Stimulated activated CD8-positive, alpha-beta memory T cell treated with anti-CD3 and anti-CD28 coated beads, Interleukin-15, amount 100 ng/mL, for 48 hours (primary cell): ENCODE results near the gene NLGN1.
A peak's percentile ranks its signal among the peaks of the same experiment; 100 is the strongest.
"Not testable (repeated sequence)": the region's sequence is repeated elsewhere in the genome, so short reads cannot be mapped to it uniquely, and the experiment has no call there.

Experiments
- DNase-seq, 2 donors: peaks; one replicate each; pipeline ENCODE4 v3.0.0-alpha.2; 2020; ENCODE audit warnings: low read depth in 2 of 2

Gene NLGN1

DNA sequence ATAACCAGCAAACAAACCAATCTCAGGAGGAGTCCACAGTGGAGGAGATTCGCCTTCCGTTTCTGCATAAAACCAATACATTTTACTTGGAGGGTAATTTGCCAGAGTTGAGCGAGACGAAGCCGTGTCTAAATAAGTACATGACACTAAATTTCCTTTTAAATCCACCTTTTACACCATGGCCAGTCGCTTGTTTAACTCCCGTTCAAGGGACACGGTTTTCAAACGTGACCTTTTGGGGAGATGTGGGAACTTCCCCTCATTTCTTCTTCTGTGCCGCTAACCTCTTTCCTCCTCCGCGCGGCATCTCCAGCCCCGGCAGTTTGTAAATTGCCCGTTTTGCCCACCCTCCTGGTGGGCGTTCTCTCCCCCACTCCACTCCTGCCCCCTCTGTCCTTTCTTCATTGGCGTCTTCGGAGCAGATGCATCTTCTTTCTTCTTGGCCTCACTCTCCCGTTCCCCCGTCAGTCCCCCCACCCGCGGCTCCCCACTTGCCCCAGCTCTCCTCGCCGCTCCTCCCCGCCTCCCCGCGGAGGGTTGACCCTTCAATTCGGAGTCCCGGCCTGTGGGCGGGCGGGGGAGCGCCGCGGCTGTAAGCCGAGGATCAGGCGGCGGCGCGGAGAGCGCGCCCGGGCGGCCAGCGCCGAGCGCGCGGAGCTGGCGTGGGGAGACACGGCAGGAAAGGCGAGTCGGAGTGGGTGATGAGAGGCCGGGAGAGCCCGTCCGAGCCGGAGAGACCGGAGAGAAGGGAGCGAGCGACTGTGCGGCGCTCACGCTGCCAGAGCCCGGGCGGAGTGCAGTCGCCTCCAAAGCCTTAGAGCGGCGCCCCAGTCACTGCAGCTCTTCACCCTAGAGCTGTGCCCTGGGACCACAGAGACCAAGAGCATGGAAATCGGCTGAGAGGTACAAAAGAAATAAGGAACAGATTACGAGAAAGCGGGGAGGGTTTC lies at the start of gene NLGN1:
Gene NLGN1 (plus strand): TSS at position 584 of the 950 bp plus-strand sequence.
- DNase-seq = no peak

DNA sequence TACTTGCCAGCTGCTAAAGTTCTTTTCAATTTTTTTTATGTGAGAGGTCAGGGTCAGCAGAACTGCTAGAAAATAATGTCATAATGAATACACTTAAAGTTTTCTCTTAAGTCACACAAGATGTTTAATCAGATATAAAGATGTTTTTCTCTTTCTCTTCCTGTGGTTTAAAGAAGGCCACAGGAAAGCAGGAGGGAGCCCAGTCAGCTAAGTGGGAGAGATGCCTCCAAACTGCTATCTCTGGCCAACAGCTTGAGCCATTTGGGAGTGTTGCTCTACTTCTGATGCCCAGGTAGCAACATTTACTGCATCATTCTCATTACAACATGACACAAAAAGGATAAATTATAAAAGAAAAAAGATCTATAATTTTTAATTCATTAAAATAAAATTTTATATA lies 45.7 kb upstream of the NLGN1 start:
- DNase-seq = no peak

DNA sequence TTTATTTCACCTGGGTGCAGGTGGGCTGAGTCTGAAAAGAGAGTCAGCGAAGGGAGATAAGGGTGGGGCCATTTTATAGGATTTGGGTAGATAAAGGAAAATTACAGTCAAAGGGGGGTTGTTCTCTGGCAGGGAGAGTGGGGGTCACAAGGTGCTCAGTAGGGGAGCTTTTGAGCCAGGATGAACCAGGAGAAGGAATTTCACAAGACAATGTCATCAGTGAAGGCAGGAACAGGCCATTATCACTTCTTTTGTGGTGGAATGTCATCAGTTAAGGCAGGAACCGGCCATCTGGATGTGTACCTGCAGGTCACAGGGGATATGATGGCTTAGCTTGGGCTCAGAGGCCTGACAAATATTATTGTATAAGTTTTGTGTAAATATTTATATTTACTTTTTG lies 44.4 kb upstream of the NLGN1 start:
- DNase-seq = not testable (repeated sequence)

DNA sequence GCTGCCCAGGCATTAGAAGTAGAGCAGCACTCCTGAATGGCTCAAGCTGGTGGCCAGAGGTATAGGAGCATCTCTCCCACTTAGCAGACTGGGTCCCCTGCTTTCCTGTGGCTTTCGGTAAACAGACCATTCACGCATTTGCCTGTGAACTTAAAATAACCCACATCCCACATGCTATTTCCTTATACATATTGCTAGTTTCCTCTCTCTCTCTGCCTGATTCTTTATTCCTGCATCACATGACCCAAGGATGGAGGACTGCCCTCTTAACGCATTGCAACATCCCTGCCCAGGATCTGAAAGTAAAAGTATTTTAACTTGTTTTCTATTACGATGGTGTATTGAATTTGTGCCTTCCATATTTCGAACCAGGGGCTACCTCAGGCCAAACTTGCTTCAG lies 43.4 kb upstream of the NLGN1 start:
- DNase-seq = no peak

DNA sequence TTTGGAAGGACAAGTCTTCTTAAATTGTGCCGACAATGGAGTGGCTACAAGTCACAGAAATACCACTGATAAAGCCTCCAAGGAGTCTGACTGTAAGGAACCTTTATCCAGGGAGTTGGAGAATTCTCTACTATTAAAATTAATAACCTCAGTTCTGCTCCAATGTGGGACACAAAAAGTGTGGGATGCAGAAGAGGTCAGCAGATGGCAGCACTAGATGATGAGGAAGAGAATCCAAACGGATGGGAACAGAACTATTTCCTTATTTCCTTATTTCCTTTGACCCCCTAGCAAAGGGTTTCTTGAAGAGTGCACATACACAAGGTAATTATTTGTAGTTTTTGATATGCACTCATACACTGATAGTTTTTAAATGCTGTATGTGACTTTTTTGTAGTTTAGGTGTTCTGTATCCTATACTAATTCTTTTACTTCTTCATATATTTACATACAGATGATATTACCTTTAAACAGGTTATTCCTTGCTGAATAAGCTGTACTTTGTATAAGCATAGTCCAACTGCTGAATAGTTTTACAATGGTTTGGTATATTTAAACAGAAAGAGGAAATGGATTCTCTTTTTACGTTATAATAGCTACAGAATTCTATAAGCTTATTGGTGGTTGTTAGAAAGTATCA lies 25.6 kb upstream of the NLGN1 start:
- DNase-seq = no peak

DNA sequence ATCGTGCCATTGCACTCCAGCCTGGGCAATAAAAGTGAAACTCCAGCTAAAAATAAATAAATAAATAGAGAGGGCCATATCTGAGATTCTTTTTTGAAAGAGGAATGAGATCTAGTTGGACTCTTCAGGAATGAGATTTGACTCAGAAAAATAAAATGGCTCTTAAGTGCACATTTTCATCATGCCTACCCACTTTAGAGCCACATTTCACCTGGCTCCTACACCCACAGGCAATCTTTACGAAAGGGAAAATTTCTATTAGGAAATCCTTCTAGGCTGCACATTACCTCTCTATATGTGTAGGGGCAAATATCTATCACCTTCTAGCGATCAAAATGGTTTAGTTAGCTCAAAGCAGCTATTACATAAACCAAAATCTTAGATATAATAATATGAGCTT lies 16.9 kb upstream of the NLGN1 start:
- no peak for DNase-seq

DNA sequence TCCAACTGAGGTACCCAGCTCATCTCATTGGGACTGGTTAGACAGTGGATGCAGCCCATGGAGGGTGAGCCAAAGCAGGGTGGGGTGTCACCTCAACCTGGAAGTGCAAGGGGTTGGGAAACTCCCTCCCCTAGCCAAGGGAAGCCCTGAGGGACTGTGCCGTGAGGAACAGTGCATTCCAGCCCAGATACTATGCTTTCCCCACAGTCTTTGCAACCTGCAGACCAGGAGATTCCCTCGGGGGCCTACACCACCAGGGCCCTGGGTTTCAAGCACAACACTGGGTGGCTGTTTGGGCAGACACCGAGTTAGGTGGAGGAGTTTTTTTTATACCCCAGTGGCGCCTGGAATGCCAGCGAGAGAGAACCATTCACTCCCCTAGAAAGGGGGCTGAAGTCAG lies 15.6 kb upstream of the NLGN1 start:
- DNase-seq = not testable (repeated sequence)

DNA sequence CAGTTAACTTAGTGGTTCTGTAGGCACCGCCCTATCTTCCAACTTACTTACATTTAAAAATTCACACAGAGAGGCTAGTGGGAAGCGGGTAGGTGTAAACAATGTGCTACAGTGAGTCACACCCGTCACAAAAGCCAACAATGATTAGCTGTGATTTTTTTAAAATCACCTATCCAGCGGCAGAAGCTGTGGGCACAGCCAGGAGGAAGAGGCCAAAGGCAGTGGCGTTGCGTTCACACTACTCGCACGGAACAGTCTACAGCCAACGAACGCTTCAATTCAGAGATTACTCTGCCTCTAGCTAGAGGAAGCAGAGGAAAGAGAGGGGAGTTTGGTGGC lies 2.5 kb upstream of the NLGN1 start:
- DNase-seq = no peak

DNA sequence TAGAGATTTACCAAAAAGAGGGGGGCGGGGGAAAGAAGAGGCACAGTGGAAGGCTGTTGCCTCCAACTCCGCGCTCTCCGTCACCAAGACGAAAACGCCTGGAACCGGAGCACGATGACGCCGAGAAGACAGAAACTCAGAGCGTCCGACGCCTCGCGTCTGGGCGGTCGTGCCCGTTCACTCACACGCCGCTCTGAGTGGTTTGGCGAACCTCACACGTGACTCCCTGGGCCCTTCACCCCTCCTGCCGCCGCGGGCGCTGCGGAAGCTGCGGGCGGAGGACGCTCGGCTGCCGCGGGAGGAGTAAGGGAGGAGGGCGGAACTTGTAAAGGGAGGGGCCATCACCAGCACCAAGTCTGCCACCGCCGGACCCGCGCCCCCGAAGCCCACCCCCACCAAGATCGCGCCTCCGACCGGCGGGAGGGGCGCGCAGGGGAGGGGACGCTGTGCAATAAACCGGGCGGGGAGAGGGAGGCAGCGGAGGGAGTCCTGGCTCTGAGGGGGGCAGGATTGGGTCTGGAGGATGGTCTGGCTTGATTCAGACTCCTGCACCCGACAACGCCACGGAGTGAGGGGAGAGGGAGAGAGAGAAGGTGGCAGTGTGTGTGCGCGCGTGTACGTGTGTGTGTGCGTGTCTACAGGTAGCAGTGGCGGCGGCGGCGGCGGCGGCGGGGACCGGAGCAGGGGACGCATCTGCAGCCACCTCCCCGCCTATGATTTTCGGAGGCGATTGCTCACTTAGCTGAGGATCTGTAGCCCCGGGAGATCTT lies 1.9 kb upstream of the NLGN1 start:
- DNase-seq = peak; percentile 33 to 38

DNA sequence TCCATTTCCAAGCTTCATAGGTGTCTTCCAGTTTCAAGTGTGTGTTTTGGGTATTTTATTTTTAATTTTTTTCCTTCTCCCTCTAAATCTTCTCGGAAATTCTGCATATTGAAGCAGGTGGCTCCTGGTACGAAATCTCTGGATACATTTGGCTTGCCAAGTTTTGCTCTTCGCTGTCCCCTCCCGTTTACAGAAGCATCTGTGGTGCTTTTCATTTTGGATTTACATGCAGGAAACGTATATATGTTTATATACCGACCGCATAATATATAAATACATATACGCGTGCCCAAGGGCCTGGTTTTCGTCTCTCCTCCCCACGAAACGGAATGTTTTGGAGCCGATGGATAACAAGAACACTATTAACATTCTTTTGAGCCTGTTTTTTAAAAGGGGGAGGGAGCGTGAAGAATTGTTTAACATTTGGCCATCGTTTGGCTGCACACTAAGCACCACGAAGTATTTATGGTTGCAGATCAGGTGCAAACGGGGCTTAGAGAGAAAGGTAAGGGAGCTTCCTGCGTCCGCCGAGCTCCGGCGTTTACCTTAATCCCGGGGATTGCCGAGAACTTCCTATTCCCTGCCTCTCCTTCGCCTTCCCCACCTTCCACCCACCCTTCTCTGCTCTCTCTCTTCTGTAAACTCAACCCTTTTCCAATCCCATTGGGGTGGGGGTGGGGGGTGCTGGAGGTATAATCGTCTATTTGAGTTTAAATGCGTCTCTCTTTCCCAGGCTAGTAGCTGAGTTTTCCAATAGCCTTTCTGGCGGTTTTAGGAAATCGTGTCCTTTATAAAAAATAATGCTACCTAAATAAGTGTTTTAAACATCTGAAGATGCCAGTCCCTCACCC lies 1.1 kb upstream of the NLGN1 start:
- no peak for DNase-seq

DNA sequence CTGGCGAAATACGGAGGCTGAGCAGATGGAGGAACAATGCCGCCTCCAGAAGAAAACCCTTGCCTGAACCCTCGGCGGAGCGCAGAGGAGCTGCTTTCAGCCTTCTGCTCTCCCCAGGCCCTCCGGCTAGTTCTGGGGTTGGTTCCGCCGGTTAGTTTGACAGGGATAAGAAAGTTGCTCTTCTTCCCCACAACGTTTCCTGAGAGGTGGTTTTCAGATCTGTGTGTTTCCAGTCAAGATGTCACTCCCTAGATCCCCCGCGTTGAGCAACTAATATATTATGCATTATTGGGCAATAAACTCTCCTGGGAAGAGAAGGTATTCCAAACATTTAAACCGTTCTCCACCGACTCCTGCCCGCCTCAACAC lies 551 bp downstream of the NLGN1 start:
- no peak for DNase-seq

DNA sequence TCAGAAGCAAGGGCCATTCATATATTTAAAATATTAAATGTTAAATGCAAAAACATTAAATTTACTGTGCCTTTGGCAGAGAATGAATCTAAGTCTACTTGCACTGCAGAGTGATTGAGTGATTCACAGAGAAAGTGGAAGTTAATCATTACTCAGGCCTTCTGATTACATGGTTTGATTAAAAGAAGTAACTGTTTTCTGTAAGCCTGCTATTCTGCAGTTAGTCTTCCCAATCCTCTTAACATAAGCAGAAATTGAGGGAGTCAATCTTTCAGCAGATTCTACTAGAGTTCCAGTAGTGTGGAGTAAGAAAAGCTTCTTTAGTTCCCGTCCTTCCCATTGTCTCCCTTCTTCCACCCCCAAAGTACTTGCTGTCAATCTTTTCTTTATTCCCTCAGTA lies 1.5 kb downstream of the NLGN1 start:
- DNase-seq = no peak

DNA sequence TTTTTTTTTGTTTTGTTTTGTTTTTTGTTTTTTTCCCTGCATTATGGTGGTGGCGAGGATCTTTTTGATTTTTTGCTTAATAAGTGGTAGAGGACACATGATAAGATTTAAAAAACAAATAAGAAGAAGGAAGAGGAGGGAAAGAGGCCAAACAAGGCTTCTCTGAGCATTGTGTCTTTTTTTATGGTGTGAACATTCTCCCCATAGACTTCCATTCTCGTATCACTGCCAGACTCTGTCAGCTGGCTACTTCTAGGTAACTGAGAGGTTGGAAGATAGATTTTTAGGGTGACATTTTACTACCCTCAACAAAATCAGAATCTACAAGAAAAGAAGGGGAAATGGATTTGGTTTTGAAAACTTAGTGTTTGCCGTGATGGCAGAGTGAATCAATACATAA lies 3.8 kb downstream of the NLGN1 start:
- DNase-seq = no peak

DNA sequence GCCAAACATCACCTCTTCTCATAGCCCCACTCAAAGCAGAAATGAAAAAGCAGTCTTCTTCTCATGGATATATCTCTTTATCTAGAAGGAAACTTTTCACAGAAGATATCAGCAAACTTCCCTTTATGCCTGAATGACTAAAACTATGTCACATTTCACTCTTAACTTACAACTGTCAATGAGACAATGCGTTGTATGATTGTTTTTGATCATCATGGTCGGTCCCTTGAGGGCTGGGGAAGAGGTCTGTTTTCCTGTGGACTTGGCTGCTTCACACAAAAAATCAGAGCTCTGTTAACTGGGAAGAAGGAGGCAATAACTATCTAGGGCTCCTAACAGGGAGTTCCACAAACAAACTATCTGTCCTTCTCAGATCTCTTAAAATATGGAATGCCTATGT lies 5.1 kb downstream of the NLGN1 start:
- no peak for DNase-seq

DNA sequence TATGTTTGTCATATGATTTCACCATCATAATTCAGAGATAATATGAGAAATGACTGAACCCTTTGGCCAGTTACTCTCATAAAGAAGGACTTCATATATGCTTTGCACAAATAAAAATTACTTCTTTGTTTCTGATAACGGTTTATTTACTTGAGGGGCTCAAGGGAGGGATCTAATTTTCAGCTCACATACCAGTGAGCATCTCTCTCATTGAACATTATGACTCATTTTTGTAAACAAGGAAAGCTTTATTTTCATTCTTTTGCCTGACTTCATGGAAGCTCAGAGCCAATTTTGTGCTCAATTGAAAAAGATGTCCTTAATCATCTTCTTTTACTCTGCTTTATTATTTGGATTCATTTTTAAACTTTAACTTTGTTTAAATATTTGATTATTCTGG lies 5.8 kb downstream of the NLGN1 start:
- no peak for DNase-seq

DNA sequence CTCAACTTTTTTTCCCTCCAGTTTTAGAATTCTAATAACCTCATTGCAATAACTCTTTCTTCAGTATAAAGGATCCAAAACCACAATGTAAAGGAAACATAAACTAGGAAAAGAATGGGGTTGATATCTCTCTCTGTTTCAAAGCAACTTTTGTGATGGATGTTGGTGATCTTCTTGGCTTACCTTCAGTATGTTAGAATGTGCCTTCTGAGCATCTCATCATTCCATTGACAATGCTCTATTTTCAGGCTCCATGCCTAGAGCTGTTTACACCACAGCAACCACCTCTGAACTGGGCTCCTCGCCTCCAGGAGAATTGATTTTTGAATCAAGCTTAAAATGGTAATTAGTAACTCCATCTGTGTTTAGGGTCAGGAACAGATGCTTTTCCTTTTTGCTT lies 6.6 kb downstream of the NLGN1 start:
- no peak for DNase-seq

DNA sequence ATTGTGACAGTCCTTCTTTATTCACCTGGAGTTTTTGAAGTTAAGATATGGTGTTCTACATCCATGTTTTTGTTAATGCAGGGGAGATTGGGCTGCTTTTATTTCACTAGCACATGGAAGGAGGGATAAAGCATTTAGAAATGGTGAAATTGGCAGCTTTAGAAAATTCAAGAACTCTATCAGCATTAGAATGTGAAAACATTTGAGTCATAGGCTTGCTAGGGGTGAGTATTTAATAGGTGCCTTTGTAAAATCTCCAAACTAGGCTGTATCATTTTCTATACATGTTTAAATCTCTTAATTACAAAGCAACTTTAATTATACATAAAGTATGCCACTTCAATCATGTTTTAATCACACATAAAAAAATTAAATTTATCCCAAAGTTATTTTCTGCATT lies 12.9 kb downstream of the NLGN1 start:
- DNase-seq = no peak

DNA sequence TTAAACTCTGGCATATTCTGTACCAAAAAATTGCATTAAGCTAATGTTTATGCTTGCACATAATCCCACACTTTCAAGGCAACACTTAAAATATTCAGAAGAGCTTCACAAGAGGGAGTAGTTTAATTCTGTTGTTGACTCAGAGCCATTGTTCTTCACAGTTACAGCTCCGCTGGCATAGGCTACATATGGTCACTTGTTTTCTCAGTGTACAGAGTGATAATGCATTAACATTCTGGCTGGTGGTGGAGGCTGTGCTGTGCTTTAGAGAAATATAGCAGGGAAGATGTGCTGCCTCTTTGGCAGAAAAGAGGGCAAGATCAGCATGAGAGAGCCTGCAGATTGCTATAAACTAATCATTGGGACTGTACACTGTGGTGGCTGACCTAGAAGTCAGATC lies 13.3 kb downstream of the NLGN1 start:
- no peak for DNase-seq

DNA sequence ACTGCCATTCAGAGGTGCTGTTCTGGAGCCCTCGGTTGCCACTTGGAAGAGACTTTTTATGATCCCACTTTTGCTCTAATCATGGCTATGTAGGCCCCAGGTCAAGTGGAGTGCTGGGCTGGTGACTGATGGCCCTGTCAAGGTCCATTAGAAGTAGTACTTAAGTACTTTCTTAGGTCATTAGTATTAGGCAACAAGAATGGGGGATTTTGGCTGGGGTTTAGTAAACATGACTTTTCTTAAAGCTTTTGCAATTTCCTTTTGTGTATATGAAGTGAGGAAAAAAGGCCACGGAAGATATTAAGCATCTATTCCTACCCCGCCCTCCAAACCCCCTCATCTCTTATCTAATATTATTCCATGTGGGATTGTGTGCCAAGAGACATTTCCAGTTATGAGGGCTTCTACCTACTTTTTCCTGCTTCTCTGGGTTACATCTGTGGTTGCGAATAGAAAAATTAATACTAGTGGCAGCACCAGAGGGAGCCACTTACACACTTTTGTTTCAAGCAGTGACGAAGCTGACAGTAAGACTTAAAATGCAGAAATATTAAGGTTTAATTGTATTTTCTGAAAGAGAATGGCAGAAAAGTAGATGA lies 13.9 kb downstream of the NLGN1 start:
- no peak for DNase-seq

DNA sequence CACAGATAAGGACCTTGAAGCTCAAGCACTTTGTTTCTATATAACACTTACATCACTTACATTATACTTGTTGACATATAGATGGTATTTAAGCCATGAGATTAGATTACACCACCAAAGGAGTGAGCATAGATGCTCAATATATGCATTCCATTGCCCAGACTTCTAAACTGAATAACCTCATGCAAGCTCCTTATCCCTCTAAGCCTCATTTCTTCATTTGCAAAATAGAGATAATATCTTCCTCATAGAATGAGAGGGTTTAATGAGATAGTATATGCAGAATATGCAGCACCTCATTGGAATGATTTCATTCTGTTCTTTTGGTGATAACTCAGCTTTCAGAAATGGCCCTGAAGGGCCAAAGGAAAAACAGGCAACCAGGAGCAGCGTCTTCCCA lies 18.5 kb downstream of the NLGN1 start:
- DNase-seq = no peak

DNA sequence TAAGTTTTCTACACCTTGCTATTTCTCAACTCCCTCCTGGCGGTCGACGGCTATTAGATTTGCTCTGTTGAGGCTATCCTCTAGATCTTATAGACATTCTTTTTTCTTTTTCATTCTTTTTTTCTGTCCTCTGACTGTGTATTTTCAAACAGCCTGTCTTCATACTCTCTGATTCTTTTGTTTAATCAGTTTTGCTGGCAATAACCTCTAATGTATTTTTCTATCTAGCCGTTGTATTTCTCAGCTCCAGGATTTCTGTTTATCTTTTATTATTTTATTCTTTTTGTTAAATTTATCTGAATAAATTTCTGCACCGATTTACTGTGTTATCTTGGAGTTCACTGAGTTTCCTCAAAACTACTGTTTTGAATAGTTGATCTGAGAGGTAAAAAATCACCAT lies 31.5 kb downstream of the NLGN1 start:
- DNase-seq = no peak
